ENCODE measurements around the gene RDH5. TPM values are rescaled to one million over a fixed set of nuclear protein-coding genes. Genes with fewer than 3 reads are reported as not detected.
A peak's percentile ranks its signal among the peaks of the same experiment; 100 is the strongest.

Gene RDH5
- total and polyA plus RNA-seq, 12 donors, result 1.9 to 41.4 (median 5.3) TPM

DNA sequence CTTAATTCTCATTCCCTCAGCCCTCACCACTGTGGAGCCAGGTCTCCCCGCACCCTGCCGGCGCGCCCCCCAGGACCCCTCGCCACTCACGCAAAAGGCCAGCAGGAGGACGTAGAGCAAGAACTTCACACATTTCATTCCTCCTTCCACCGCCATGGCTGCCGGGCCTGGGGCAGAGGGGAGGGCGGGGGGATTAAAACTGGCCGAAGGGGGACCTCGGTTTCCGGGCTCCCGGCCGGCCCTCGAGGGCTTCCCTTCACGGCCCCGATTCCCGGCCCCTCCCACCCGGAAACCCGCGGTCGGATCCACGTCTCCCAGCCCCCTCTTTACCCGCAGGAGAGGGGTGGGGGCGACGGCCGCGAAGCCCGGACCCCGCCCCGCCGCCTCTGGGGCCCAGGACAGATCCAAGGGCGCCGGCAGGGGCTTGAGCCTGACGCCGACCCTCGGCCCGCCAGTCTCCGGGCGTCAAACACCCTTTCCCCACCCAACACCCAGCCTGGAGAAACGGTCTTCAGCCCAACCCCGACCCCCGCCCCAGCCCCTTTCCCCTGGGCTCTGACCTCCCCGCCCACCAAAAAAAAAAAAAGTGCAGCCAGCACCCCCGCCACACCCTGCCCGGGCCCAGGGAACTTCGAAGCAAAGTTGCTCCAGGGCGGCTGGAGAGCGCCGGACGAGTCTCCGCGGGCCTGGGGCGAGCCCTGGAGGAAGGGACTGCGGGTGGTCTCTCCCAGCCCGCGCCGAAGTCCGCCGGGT lies 8.2 kb downstream of the RDH5 start:
- Histone ChIP-seq H3K9me3 (replicated peaks in 1 of 3) (no peaks in the 10 kb centered on the region), H3K4me3 (peak overlapping the region; percentile 73 to 94 (median 81)), H3K4me1 (replicated peaks in 1 of 2) (peaks cover 25 to 33% of the 10 kb centered on the region in 2 donors), H3K27me3 (no peaks in the 10 kb centered on the region), H3K27ac (peak overlapping the region; percentile 97 to 100 (median 100)), H3K36me3 (replicated peaks in 1 of 2) (peaks cover 0 to 38% of the 10 kb centered on the region in 2 donors)
- WGBS, 4 donors, result 0% methylated on average over 12 to 61 of the region's 61 CpGs
- TF ChIP-seq, protein P1, sequence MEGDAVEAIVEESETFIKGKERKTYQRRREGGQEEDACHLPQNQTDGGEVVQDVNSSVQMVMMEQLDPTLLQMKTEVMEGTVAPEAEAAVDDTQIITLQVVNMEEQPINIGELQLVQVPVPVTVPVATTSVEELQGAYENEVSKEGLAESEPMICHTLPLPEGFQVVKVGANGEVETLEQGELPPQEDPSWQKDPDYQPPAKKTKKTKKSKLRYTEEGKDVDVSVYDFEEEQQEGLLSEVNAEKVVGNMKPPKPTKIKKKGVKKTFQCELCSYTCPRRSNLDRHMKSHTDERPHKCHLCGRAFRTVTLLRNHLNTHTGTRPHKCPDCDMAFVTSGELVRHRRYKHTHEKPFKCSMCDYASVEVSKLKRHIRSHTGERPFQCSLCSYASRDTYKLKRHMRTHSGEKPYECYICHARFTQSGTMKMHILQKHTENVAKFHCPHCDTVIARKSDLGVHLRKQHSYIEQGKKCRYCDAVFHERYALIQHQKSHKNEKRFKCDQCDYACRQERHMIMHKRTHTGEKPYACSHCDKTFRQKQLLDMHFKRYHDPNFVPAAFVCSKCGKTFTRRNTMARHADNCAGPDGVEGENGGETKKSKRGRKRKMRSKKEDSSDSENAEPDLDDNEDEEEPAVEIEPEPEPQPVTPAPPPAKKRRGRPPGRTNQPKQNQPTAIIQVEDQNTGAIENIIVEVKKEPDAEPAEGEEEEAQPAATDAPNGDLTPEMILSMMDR (IDR thresholded peaks at IDR 0.05), result peak in 1 of 6 experiments; percentile 6
- TF ChIP-seq POLR2A (IDR thresholded peaks at IDR 0.05), result no peak
- intact Hi-C loops (cut with DNase I), result no loop called here
- DNase-seq, result peak; percentile 77 to 88 (median 86)

DNA sequence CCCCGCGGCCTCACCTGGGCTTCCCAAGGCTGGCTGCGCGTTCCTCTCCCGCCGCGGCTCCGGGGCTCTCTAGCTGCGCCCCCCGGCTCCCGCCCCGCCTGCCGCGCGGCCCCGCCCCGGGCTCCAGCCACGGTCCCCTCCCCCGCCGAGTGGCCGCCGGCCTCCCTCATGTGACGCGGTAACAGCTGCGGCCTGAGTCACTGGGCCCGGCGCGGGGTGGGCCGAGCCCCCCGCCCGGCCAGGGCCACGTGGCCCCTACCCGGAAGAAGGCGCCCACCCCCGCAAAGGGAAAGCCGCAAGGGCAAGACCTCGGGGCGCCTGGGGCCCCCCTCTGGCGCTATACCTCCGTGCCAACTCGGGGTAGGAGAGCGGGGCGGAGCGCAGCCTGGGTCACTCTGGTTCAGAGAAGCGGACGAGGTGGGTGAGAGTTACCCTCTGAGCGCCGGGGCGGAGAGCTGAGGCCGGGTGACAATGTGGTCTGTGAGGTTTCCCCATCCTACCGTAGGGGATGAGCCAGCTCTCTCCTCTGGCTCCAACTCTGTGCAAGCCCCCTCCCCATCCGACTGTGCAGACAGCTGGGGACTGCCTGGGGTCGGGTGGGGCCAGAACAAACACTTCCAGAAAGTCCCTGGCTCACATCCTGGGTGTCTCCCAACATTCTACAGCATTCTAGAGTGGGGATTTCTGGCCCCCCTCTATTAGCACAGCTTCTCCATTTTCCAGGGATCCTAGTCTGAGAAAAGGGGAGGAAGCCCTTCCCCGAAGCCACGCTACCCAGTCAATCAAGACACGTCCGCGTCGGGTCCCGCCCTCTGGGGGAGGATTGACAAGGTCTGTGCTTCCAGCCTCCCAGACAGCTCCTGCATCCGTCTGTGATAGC lies 9.0 kb downstream of the RDH5 start, which contains the start of gene CD63:
Gene CD63 (minus strand): TSS at position 71 of the 880 bp plus-strand sequence. CDS start 668 bp downstream, outside the sequence.
- H3K4me1 ChIP-seq (replicated peaks in 1 of 2), result peaks cover 25 to 33% of the 10 kb centered on the region in 2 donors
- peak; percentile 65 to 80 for TF ChIP-seq POLR2A (IDR thresholded peaks at IDR 0.05)
- TF ChIP-seq, protein P1 (IDR thresholded peaks at IDR 0.05), result no peak
- no peaks in the 10 kb centered on the region for H3K9me3 ChIP-seq (replicated peaks in 1 of 3)
- intact Hi-C loops (cut with DNase I), result no loop called here
- H3K36me3 ChIP-seq (replicated peaks in 1 of 2), result peaks cover 0 to 30% of the 10 kb centered on the region in 2 donors
- H3K27me3 ChIP-seq, result no peaks in the 10 kb centered on the region
- WGBS, 4 donors, result 0 to 6% (median 0%) methylated on average over 3 to 61 of the region's 61 CpGs
- DNase-seq, result peak; percentile 92 to 97 (median 95)
- H3K27ac ChIP-seq, result peak within 1 kb of the TSS; percentile 97 to 100 (median 100)
- H3K4me3 ChIP-seq, result peak within 1 kb of the TSS; percentile 73 to 94 (median 81)

DNA sequence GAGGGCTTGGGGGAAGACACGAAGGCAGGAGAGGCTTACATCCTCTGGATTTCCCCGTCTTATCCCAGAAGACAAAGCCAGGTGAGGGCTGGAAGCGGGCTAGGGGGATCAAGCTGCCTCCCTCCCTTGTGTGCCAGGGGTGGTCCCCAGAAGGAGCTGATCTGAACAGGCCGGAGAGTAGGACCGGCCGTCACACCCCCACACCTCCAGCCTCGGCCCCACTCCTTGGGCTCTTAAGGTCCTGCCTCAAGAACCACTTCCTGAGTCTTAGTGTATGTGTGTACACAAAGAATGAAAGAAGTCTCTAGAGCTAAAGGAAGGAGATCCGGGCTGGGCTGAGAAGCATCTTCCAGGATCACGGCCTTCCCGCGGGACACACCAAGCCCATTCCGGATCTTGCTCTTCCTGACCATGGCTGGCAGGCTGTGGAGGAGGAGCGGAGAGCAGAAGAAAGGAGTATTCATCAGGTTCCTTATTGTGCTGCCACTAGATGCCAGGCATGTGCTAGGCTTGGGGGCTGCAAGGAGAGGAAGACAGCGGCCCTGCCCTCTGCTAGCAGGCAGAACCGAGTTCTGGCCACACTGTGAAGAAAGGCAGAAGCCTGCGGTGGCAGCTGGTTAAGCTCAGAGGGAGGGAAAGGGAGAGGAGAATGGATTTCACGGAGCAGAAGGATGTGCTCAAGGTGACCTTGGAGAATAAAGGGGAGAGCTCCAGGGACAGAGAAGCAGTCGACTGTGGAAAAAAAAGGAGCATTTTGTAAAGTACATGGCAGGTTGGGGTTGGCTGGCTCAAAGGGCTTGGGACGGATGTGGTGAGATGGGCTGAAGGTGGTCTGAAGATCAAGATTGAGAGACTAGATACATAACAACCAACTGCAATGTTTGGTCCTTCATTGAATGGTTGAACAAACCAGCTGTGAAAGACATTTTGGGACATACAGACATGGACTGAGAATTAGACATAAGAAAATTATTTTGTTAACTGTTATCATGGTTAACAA lies 9.9 kb downstream of the RDH5 start:
- intact Hi-C loops (cut with DNase I), result no loop called here
- Histone ChIP-seq H3K9me3 (replicated peaks in 1 of 3) (no peaks in the 10 kb centered on the region), H3K4me1 (replicated peaks in 1 of 2) (peaks cover 25 to 33% of the 10 kb centered on the region in 2 donors), H3K36me3 (replicated peaks in 1 of 2) (peaks cover 0 to 20% of the 10 kb centered on the region in 2 donors), H3K4me3 (peak overlapping the region in 3 of 4 donors; percentile 14 to 81 (median 73)), H3K27ac (peak overlapping the region; percentile 97 to 100 (median 100)), H3K27me3 (no peaks in the 10 kb centered on the region)
- no peak for TF ChIP-seq POLR2A (IDR thresholded peaks at IDR 0.05)
- TF ChIP-seq, protein P1 (IDR thresholded peaks at IDR 0.05), result no peak
- 4 to 6% (median 5%) methylated on average over 19 of the region's 19 CpGs for WGBS, 4 donors
- peak in 5 of 7 donors; percentile 45 to 64 (median 62) for DNase-seq

Data from adrenal gland (tissue), 12 donors.